K562 (cell line): ENCODE data around the gene MCU. TPM values are rescaled to one million over a fixed set of nuclear protein-coding genes. Genes with fewer than 3 reads are reported as not detected.

Experiments
- ATAC-seq: fragments of 200-7000 bp; cut with Tn5 transposase; 3 replicates; pipeline ENCODE4 v1.9.1; 2020; ENCODE audit warnings: moderate library complexity
- BruUV-seq: library from RNA; stranded (reverse); fragments of 400-500 nt; replicated peaks from 2 replicates; lab custom pipeline; 2021; lab: Mats Ljungman, UMichigan
- CTCF ChIA-PET: fragments of 300-600 bp; formaldehyde crosslinking; extraction: SDS; loops from one replicate; lab custom pipeline; 2021; ENCODE audit warnings: low intra/inter-chr PET ratio; lab: Yijun Ruan, JAX
- POLR2A ChIA-PET: fragments of 300-600, 350-650 bp; sonication (Branson Sonifier 250); formaldehyde crosslinking; extraction: SDS; loops from one replicate; lab custom pipeline; 2021; ENCODE audit warnings: antibody characterized with exemption, inconsistent platforms; lab: Yijun Ruan, JAX
- DNase-seq, 4 experiments: peaks; one replicate each; pipeline versions ENCODE4 v3.0.0 to v3.0.0-alpha.2; 2011 to 2018; ENCODE audit warnings: low spot score in 3 of 4, mixed read lengths in 3 of 4; ENCODE audit errors: extremely low read depth in 1 of 4
- FAIRE-seq: peaks from 2 replicates; lab custom pipeline; 2011; peaks lifted over from hg19 to GRCh38; lab: Jason Lieb, UNC
- H2AFZ ChIP-seq: 2 replicates; pipeline ENCODE4 v1.6.0; 2011; ENCODE audit warnings: low read depth, low read length, control low read depth, inconsistent platforms
- H3K27ac ChIP-seq: fragments of 200-600 bp; 3 replicates; pipeline ENCODE4 v1.8.0; 2011; ENCODE audit warnings: low read depth, mild to moderate bottlenecking, control low read depth, inconsistent platforms, low read length, moderate library complexity, mixed read lengths; ENCODE audit errors: extremely low read depth
- H3K27me3 ChIP-seq, 2 experiments: fragments of 300-600 bp in 1 of 2; 2 replicates in 1 of 2; 3 replicates in 1 of 2; pipeline versions ENCODE4 v1.6.0 to v1.8.0; 2011; ENCODE audit warnings: inconsistent platforms in 2 of 2, low read length in 2 of 2, mild to moderate bottlenecking in 1 of 2, mixed read lengths in 1 of 2, moderate library complexity in 1 of 2; ENCODE audit not compliant: control insufficient read depth in 2 of 2, insufficient read depth in 2 of 2
- H3K36me3 ChIP-seq: fragments of 300-600 bp; 3 replicates; pipeline ENCODE4 v1.8.0; 2011; ENCODE audit warnings: mild to moderate bottlenecking, low read length, inconsistent platforms; ENCODE audit not compliant: control insufficient read depth, insufficient read depth
- H3K4me1 ChIP-seq, 2 experiments: fragments of 200-600 bp in 1 of 2; replicated peaks in 1 of 2; 2 replicates in 1 of 2; 3 replicates in 1 of 2; pipeline versions ENCODE4 v1.5.1 to v1.8.0; 2011; ENCODE audit warnings: inconsistent platforms in 2 of 2, low read length in 2 of 2, mild to moderate bottlenecking in 1 of 2, mixed read lengths in 1 of 2, moderate library complexity in 1 of 2; ENCODE audit not compliant: control insufficient read depth in 2 of 2, insufficient read depth in 2 of 2
- H3K4me2 ChIP-seq: 2 replicates; pipeline ENCODE4 v1.6.1; 2011; ENCODE audit warnings: low read length, control low read depth, inconsistent platforms, mixed read lengths; ENCODE audit not compliant: insufficient read depth
- H3K4me3 ChIP-seq: fragments of 200-600 bp; sonication (generic), shearing (Covaris generic); 2 replicates; pipeline ENCODE4 v1.5.1; 2016; ENCODE audit warnings: control low read depth, inconsistent platforms
- H3K79me2 ChIP-seq: fragments of 200-600 bp; 3 replicates; pipeline ENCODE4 v1.8.0; 2011; ENCODE audit warnings: low read length, inconsistent platforms; ENCODE audit not compliant: control insufficient read depth, insufficient read depth
- H3K9ac ChIP-seq, 2 experiments: 2 replicates each; pipeline versions ENCODE4 v1.6.0 to v1.6.1; 2011; ENCODE audit warnings: low read depth in 2 of 2, low read length in 2 of 2, control low read depth in 1 of 2, inconsistent platforms in 1 of 2, mild to moderate bottlenecking in 1 of 2, mixed read lengths in 1 of 2; ENCODE audit not compliant: insufficient read depth in 1 of 2
- H3K9me1 ChIP-seq: one replicate; pipeline ENCODE4 v1.6.0; 2011; ENCODE audit warnings: inconsistent platforms, mild to moderate bottlenecking, low read length, moderate library complexity; ENCODE audit not compliant: control insufficient read depth, insufficient read depth
- H3K9me3 ChIP-seq: replicated peaks from 2 replicates; pipeline ENCODE4 v1.5.1; 2011; ENCODE audit warnings: low read depth, low read length, inconsistent platforms; ENCODE audit not compliant: control insufficient read depth, insufficient read depth
- H4K20me1 ChIP-seq: replicated peaks from 2 replicates; pipeline ENCODE4 v1.6.1; 2011; ENCODE audit warnings: low read length, inconsistent platforms, mixed read lengths; ENCODE audit not compliant: control insufficient read depth, insufficient read depth
- HNRNPK ChIP-seq: fragments of 200-400 bp; formaldehyde crosslinking; IDR thresholded peaks from one replicate; pipeline ENCODE4 v1.6.1; 2018; ENCODE audit warnings: mild to moderate bottlenecking, low read depth, low read length; ENCODE audit not compliant: poor library complexity, severe bottlenecking
- PCBP2 ChIP-seq: fragments of 200-400 bp; formaldehyde crosslinking; IDR thresholded peaks from 2 replicates; pipeline ENCODE4 v1.6.1; 2018; ENCODE audit warnings: low read length, low read depth, mild to moderate bottlenecking, moderate library complexity; ENCODE audit not compliant: poor library complexity, severe bottlenecking
- SMARCC2 ChIP-seq: fragments of 450-650 bp; IDR thresholded peaks from 2 replicates; pipeline ENCODE4 v1.6.1; 2017; ENCODE audit warnings: antibody characterized with exemption, moderate library complexity, mild to moderate bottlenecking, low read depth
- ZNF507 ChIP-seq: conservative IDR thresholded peaks from 2 replicates; pipeline ENCODE4 v1.6.1; 2017; ENCODE audit warnings: missing genetic modification characterization, missing compliant biosample characterization
- WGBS: fragments of 100-300 bp; shearing (Covaris generic); methylation state at CpG from one replicate; pipeline ENCODE4 v1.1.6; 2016; ENCODE audit warnings: low coverage, mixed read lengths; ENCODE audit not compliant: insufficient coverage; ENCODE audit errors: missing lambda C conversion rate; 5-methylcytosine and 5-hydroxymethylcytosine counted together
- in situ Hi-C: fragments of 300-500 bp; cut with MboI; formaldehyde crosslinking; loops from 4 replicates; pipeline ENCODE4 v1.15.0; 2018; ENCODE audit warnings: inconsistent platforms, mixed read lengths
- intact Hi-C: fragments of 100-400 bp; cut with micrococcal nuclease; formaldehyde crosslinking; loops from 2 replicates; pipeline ENCODE4 v1.14.2; 2022
- polyA plus RNA-seq, 8 experiments: library from polyadenylated mRNA; depleted of rRNA in 4 of 8; stranded (reverse) in 5 of 8; unstranded in 3 of 8; fragments of >200 nt; fragmentation: Nextera tagmentation in 2 of 8; fragmentation: Illumina TruSeq in 1 of 8; extraction: Ambion mirVana in 2 of 8; extraction: Trizol in 1 of 8; gene quantifications; 2 replicates each; pipeline versions ENCODE4 v1.2.1 to v1.2.3, GENCODE V29; 2011 to 2014; ENCODE audit warnings: inconsistent platforms in 1 of 8, missing spikeins in 1 of 8
- total RNA-seq, 7 experiments: library from RNA; depleted of rRNA in 6 of 7; stranded (reverse); fragments of >200 nt in 6 of 7; fragmentation: Illumina TruSeq in 2 of 7; extraction: Trizol in 2 of 7; gene quantifications; 2 replicates each; pipeline versions ENCODE4 v1.2.1 to v1.2.3, GENCODE V29; 2011 to 2021; ENCODE audit warnings: low replicate concordance in 1 of 7

MCU gene
- total and polyA plus RNA-seq, 9 of the 15 experiments (the other 6 are each of a cell fraction or from before 2014, with no cell fraction given): 8.2 to 88.8 (median 21.3) TPM

DNA sequence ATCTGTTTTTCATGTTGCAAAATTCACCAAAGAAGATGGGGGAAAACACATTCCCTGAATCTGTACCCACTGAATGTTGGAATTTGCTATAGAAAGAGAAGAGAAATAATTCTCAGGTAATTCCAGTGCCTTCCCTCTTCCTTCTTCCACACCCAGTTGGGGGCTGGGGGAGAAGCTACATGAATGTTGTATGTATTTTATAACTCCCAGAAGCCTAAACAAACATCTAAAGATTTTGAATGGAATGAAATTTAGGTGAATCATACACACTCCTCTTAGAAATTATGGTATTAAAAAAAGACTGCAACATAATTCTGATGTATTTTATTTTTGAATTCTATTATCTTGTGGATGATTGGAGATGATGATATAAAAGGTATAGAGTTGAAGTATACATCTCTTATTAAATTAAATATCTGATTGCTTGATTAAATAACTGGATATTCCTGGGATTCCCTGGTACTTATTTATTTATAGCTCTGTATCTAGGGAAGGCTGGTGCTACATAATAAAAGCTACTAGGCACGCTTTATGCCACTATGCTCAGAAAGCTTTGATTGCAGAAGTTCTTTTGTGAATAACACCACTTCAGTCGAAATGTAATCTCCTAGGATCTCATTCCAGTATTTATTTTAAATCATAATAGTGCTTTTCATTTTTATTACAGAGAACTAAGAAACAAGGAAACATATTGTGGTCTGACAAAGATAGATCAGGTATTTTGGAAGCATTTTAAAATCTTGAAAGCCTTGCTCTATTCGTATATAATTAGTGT, 98.5 kb downstream of the MCU start (continued):
- TF ChIP-seq ZNF507: no peak
- TF ChIP-seq, all 486 proteins: peak for 0

DNA sequence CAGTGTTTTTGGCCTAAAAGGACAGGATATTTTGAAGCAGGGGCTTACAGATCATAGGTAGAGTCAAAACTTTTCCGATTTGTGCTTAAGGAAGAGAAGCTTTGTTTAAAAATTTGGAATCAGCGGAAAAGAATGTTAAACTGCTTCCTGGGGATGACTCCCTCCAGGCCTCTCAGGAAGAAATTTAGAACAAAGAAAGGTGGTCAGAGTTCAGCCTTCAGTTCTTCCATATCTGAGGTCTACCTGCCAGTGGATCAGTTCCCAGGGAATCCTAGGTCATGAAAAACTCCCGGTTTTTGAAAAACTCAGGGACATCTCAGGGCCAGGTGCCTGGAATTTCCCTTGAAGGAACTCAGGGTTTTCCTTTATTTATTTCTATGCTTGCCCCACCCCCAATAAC, 100.3 kb downstream of the MCU start:
- 59% methylated on average over 3 of the region's 3 CpGs for WGBS
- Histone ChIP-seq H3K79me2 (no peaks in the 10 kb centered on the region), H3K9ac (no peak overlapping the region), H4K20me1 (0 out of 2 replicates have a peak, but pooled peaks cover 5% of the 10 kb centered on the region), H3K9me3 (no peaks in the 10 kb centered on the region), H3K9me1 (no peaks in the 10 kb centered on the region)
- POLR2A ChIA-PET: interaction anchor here (0.6 to 1.5 kb wide), 3 partner anchors 8 to 366 kb away, joined by 3 read pairs; no protein-coding TSS in a partner anchor
- TF ChIP-seq HNRNPK: peak; percentile 62
- peak; percentile 42 for TF ChIP-seq PCBP2
- TF ChIP-seq SMARCC2: no peak
- TF ChIP-seq, all 486 proteins: peak for 2
- no peak overlapping the region for H3K4me2 ChIP-seq
- no peak for ATAC-seq
- H3K27me3 ChIP-seq: no peaks in the 10 kb centered on the region
- CTCF ChIA-PET: no interaction called here
- in situ Hi-C loops (no loop called here), intact Hi-C loops (no loop called here)
- FAIRE-seq: no peak
- H2AFZ ChIP-seq: no peak overlapping the region
- no peak overlapping the region for H3K4me3 ChIP-seq
- no peak overlapping the region for H3K27ac ChIP-seq
- BruUV-seq: no TSS peak
- no peak for DNase-seq
- peaks cover 2 to 9% of the 10 kb centered on the region in 2 experiments; a peak in 2 of 5 replicates for H3K4me1 ChIP-seq
- no peaks in the 10 kb centered on the region for H3K36me3 ChIP-seq
